Mesodermal cell (in vitro differentiated cells): ENCODE measurements around the gene VRK2.
"Not testable (repeated sequence)": the region's sequence is repeated elsewhere in the genome, so short reads cannot be mapped to it uniquely, and the experiment has no call there.

Source experiments
- H3K27ac ChIP-seq: 2 replicates; pipeline ENCODE4 v1.7.0; 2013; ENCODE audit warnings: mild to moderate bottlenecking, low read depth, low read length, moderate library complexity; ENCODE audit not compliant: severe bottlenecking
- H3K36me3 ChIP-seq: 2 replicates; pipeline ENCODE4 v1.7.1; 2013; ENCODE audit warnings: mild to moderate bottlenecking, low read length, moderate library complexity; ENCODE audit not compliant: control insufficient read depth, insufficient read depth
- H3K4me1 ChIP-seq: one replicate; pipeline ENCODE4 v1.7.1; 2013; ENCODE audit warnings: mild to moderate bottlenecking, low read length; ENCODE audit not compliant: insufficient read depth, control insufficient read depth, poor library complexity, severe bottlenecking
- H3K4me3 ChIP-seq: 2 replicates; pipeline ENCODE4 v1.7.0; 2013; ENCODE audit warnings: low read length, control low read depth, mild to moderate bottlenecking; ENCODE audit not compliant: insufficient read depth, poor library complexity, severe bottlenecking; ENCODE audit errors: extremely low read depth
- H3K9me3 ChIP-seq: 2 replicates; pipeline ENCODE4 v1.7.1; 2013; ENCODE audit warnings: mild to moderate bottlenecking, low read length, moderate library complexity; ENCODE audit not compliant: control insufficient read depth
- WGBS, 2 experiments: methylation state at CpG; one replicate each; pipeline ENCODE4 v1.1.5; 2013; ENCODE audit warnings: missing lambda C conversion rate in 2 of 2; ENCODE audit not compliant: insufficient coverage in 2 of 2; 5-methylcytosine and 5-hydroxymethylcytosine counted together

Gene VRK2

GRCh38 chr2:58158481-58158880 is 111.9 kb downstream of the VRK2 start:
- Histone ChIP-seq H3K36me3 (peaks cover 15% of the 10 kb centered on the region), H3K9me3 (no peaks in the 10 kb centered on the region), H3K27ac (no peak overlapping the region), H3K4me3 (no peak overlapping the region), H3K4me1 (no peaks in the 10 kb centered on the region)
- WGBS, 2 experiments: 100% methylated on average over 1 of the region's 4 CpGs

- WGBS, 2 experiments: 100% methylated on average over 1 of the region's 3 CpGs; no CpG with 5 or more reads in 1 of the 2 experiments
- Histone ChIP-seq H3K4me1 (no peaks in the 10 kb centered on the region), H3K9me3 (no peaks in the 10 kb centered on the region), H3K4me3 (no peak overlapping the region), H3K27ac (no peak overlapping the region), H3K36me3 (peaks cover 15% of the 10 kb centered on the region)
These were observed 117.3 kb downstream of the VRK2 start for GRCh38 chr2:58163913-58164312.

- H3K27ac ChIP-seq, H3K4me1 ChIP-seq, H3K9me3 ChIP-seq, H3K4me3 ChIP-seq, H3K36me3 ChIP-seq: not testable (repeated sequence)
- 90 to 96% methylated on average over 4 to 5 of the region's 6 CpGs for WGBS, 2 experiments
These were observed 121.5 kb downstream of the VRK2 start for GRCh38 chr2:58168130-58168529.

GRCh38 chr2:58169845-58170244 is 123.2 kb downstream of the VRK2 start:
- not testable (repeated sequence) for H3K4me3 ChIP-seq, H3K27ac ChIP-seq, H3K4me1 ChIP-seq, H3K36me3 ChIP-seq, H3K9me3 ChIP-seq

GRCh38 chr2:58170334-58170933 is 123.8 kb downstream of the VRK2 start:
- H3K4me1 ChIP-seq, H3K27ac ChIP-seq, H3K4me3 ChIP-seq, H3K9me3 ChIP-seq, H3K36me3 ChIP-seq: not testable (repeated sequence)
- 74 to 94% methylated on average over 4 to 6 of the region's 7 CpGs for WGBS, 2 experiments

- H3K4me1 ChIP-seq, H3K27ac ChIP-seq, H3K36me3 ChIP-seq, H3K9me3 ChIP-seq, H3K4me3 ChIP-seq: not testable (repeated sequence)
- WGBS, 2 experiments: 84% methylated on average over 10 to 12 of the region's 16 CpGs
These were observed 125.2 kb downstream of the VRK2 start for GRCh38 chr2:58171831-58172230.

GRCh38 chr2:58177187-58177586 is 130.6 kb downstream of the VRK2 start:
- H3K4me1 ChIP-seq, H3K4me3 ChIP-seq, H3K36me3 ChIP-seq, H3K9me3 ChIP-seq, H3K27ac ChIP-seq: not testable (repeated sequence)
- no CpG with 5 or more reads among the region's 4 CpGs for WGBS, 2 experiments

- not testable (repeated sequence) for H3K9me3 ChIP-seq, H3K4me3 ChIP-seq, H3K27ac ChIP-seq, H3K4me1 ChIP-seq, H3K36me3 ChIP-seq
- no CpG with 5 or more reads among the region's 3 CpGs for WGBS, 2 experiments
These were observed 133.6 kb downstream of the VRK2 start for GRCh38 chr2:58180175-58180574.

GRCh38 chr2:58180635-58181034 is 134.0 kb downstream of the VRK2 start:
- no peaks in the 10 kb centered on the region for H3K9me3 ChIP-seq
- no peaks in the 10 kb centered on the region for H3K4me1 ChIP-seq
- WGBS, 2 experiments: 80% methylated on average over 1 of the region's 5 CpGs; no CpG with 5 or more reads in 1 of the 2 experiments
- no peak overlapping the region for H3K4me3 ChIP-seq
- H3K36me3 ChIP-seq: peaks cover 3% of the 10 kb centered on the region
- H3K27ac ChIP-seq: no peak overlapping the region

GRCh38 chr2:58182527-58182926 is 135.9 kb downstream of the VRK2 start:
- no CpG with 5 or more reads among the region's 1 CpG for WGBS, 2 experiments
- Histone ChIP-seq H3K9me3 (no peaks in the 10 kb centered on the region), H3K4me1 (no peaks in the 10 kb centered on the region), H3K4me3 (no peak overlapping the region), H3K27ac (no peak overlapping the region), H3K36me3 (peaks cover 3% of the 10 kb centered on the region)

GRCh38 chr2:58186501-58186900 is 139.9 kb downstream of the VRK2 start:
- Histone ChIP-seq H3K36me3 (peaks cover 5% of the 10 kb centered on the region), H3K27ac (no peak overlapping the region)
- WGBS, 2 experiments: no CpG with 5 or more reads among the region's 4 CpGs

More at GRCh38 chr2:58186501-58186900, 139.9 kb downstream of the VRK2 start:
- no peak overlapping the region for H3K4me3 ChIP-seq
- H3K4me1 ChIP-seq: no peaks in the 10 kb centered on the region
- no peaks in the 10 kb centered on the region for H3K9me3 ChIP-seq
